A673 (cell line): Measurements from ENCODE around the gene TP53I13.

Experiments
- CTCF ChIP-seq: fragments of 300-800, 200-600 bp; sonication (generic); conservative IDR thresholded peaks from 2 replicates; pipeline ENCODE4 v1.5.1; 2017; ENCODE audit warnings: low read depth, mild to moderate bottlenecking, antibody characterized with exemption, low read length, moderate library complexity, mixed read lengths
- EZH2 ChIP-seq: fragments of 200-600 bp; sonication (generic); IDR thresholded peaks from 2 replicates; pipeline ENCODE4 v1.6.1; 2017; ENCODE audit warnings: borderline replicate concordance, low read depth, mild to moderate bottlenecking, mixed read lengths, antibody characterized with exemption, low read length; ENCODE audit not compliant: poor library complexity, severe bottlenecking

GRCh38 chr17:29559640-29560039 is 8.9 kb upstream of the TP53I13 start:
- no peak for TF ChIP-seq EZH2
- TF ChIP-seq CTCF = no peak
